Measurements from ENCODE around the gene AOPEP.

- TF ChIP-seq HDAC2 (IDR thresholded peaks at IDR 0.05) (no peak), REST (IDR thresholded peaks at IDR 0.05) (no peak), FOSB (CRISPR knock-in tag; IDR thresholded peaks at IDR 0.05) (no peak), MAX (IDR thresholded peaks at IDR 0.05) (no peak; the same call in 1 of the 2 replicates)
These were observed 101.2 kb downstream of the AOPEP start for GRCh38 chr9:94827584-94828304.
